Activated CD4-positive, alpha-beta T cell treated with anti-CD3 and anti-CD28 coated beads for 24 hours (primary cell): ENCODE measurements around the gene KLK3.

Experiments
- DNase-seq, 2 donors: peaks; one replicate each; pipeline ENCODE4 v3.0.0-alpha.2; 2020; ENCODE audit warnings: low read depth in 2 of 2

The KLK3 gene

DNA sequence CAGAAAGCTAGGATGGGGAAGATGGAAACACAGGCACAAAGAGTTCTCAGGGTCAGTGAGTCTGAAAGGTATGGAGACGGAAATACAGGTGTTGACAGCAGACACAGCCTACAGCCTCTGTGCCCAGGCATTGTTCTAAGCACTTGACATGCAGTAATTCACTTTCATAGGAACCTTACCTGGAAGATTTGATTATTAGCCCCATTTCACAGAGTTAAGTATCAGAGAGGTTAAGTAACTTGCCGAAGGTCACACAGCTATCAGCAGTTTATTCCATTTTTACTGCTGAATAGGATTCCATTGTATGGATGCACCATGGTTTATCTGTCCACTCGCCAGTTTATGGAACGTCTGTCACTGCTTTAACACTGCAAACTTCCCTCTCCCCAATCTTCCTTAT is 43.3 kb downstream of the KLK3 start:
- DNase-seq = no peak

DNA sequence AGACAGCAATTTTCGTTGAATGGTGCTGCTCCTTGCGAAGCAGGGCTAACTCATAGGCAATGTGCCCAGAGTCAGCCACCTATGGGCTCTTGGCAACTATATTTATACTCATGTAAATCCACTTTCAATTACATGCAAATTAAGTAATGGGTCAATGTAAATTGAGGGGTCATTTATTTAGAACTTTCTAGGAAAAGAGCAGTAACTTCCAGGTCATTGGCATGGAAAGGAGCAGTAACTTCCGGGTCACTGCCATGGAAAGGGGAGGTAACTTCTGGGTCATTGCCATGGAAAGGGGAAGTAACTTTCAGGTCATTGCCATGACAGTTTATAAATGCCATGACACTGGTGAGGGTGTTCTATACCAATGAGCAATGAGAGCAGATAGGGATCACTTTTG is 44.9 kb downstream of the KLK3 start:
- DNase-seq = no peak

DNA sequence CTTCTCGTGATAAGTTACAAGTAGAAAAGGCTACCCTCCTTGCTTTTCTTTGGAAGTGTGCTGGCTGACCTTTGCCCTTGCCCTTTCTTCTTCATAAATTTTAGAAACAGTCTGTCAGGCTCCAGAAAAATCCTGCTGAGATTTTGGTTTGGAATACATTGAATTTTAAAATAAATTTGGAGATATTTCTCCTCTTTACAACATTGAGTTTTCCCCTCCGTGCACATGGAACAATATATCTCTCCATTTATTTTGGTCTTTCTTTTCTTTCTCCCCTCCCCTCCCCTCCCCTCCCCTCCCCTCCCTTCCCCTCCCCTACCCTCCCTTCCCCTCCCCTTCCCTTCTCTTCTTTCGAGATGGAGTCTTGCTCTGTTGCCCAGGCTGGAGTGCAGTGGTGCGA is 47.9 kb downstream of the KLK3 start:
- no peak for DNase-seq

DNA sequence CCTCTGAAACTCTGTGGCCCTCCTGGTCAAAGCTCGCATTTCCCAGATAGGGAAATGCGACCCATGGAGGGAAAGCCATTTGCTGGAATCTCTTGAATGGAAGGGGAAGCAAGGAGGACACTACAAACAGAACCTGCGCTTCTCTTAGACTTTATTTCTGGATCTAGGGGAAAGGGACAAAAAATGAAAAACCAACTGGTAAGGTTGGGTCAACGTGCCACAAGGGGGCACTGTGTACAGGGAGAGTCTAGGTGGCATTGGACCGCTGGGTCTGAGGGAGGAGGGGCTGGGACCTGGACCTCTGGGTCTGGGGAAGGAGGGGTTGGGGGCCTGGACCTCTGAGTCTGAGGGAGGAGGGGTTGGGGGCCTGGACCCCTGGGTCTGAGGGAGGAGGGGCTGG is 51.5 kb downstream of the KLK3 start:
- peak; percentile 20 to 26 for DNase-seq

DNA sequence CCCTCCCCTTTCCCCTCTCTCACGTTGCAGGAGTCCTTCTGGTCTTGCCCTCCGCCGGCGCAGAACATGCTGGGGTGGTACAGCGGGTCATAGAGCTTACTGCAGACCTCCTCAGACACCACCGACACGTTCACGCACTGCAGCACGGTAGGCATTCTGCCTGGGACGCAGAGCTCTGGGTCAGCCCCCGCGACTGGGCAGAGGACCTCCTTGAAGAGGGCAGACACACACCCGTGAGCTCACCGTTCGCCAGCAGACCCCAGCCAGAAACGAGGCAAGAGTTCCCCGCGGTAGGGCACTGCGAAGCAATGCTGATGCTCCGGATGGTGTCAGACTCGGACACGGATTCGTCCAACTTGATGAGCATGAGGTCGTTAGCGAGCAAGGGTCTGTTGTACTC is 53.6 kb downstream of the KLK3 start:
- no peak for DNase-seq

DNA sequence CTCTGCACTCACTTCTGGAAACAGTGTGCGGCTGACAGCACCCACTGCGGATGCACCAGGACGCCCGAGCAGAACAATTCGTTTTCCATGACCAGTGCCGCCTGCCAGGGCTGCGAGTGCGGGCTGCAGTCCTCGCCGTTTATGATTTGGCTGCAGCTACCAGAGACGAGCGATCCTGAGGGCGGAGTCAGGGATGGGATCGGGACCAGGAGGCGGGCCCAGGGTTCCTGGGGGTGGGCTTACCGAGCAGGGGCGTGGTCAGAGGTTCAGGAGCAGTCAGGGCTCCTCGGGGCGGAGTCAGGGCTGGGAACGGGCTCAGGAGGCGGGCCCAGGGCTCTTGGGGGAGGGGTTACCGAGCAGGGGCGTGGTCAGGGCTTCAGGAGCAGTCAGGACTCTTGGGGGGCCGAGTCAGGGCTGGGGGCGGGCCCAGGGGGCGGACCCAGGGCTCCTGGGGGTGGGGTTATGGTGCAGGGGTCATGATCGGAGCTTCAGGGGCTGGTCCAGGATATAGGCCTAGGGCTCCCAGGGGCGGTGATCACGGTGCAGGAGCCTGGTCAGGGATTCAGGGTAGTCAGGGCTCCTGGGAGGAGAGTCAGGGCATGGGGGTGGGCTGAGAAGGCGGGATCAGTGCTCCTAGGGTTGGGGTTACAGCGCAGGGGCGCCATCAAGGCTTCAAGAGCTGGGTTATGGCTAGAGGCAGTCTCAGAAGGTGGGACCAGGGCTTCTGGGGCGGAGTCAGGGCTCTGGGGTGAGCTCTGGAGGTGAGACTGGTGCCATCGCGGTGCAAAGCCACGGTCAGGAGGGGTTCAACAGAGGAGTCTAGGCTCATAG is 54.7 kb downstream of the KLK3 start:
- DNase-seq = peak; percentile 22 to 41
